ENCODE data around the gene FANCG.

Gene FANCG

GRCh38 chr9:35111001-35111933 lies 31.5 kb upstream of the FANCG start:
- TF ChIP-seq RAD21 (IDR thresholded peaks at IDR 0.05; ENCODE audit: low read depth) (no peak), NFIC (IDR thresholded peaks at IDR 0.05) (no peak), TCF12 (IDR thresholded peaks at IDR 0.05; ENCODE audit: low read depth) (peak; percentile 11; the same call in 1 of the 2 replicates), YY1 (IDR thresholded peaks at IDR 0.05; ENCODE audit: low read depth) (peak; percentile 16; the same call in 1 of the 2 replicates), ZBTB7A (IDR thresholded peaks at IDR 0.05; ENCODE audit: low read depth) (peak; percentile 90), CREB1 (IDR thresholded peaks at IDR 0.05; ENCODE audit: low read depth) (0 out of 2 replicates have a peak, but pooled peaks have one; percentile 30)
- TF ChIP-seq, protein P1, sequence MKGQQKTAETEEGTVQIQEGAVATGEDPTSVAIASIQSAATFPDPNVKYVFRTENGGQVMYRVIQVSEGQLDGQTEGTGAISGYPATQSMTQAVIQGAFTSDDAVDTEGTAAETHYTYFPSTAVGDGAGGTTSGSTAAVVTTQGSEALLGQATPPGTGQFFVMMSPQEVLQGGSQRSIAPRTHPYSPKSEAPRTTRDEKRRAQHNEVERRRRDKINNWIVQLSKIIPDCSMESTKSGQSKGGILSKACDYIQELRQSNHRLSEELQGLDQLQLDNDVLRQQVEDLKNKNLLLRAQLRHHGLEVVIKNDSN (IDR thresholded peaks at IDR 0.05), result peak; percentile 6; the same call in 1 of the 2 replicates

GRCh38 chr9:35110327-35110761 lies 30.6 kb upstream of the FANCG start:
- TF ChIP-seq FOXM1 (IDR thresholded peaks at IDR 0.05; ENCODE audit: borderline replicate concordance, low read depth), result no peak
- TF ChIP-seq, protein P2, sequence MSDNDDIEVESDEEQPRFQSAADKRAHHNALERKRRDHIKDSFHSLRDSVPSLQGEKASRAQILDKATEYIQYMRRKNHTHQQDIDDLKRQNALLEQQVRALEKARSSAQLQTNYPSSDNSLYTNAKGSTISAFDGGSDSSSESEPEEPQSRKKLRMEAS (IDR thresholded peaks at IDR 0.05), result no peak
- no peak for TF ChIP-seq CREB1 (IDR thresholded peaks at IDR 0.05; ENCODE audit: low read depth)
- TF ChIP-seq TAF1 (IDR thresholded peaks at IDR 0.05; ENCODE audit: low read depth), result no peak
- 0 out of 2 replicates have a peak, but pooled peaks have one; percentile 24 for TF ChIP-seq TEAD4 (IDR thresholded peaks at IDR 0.05)

- TF ChIP-seq YY1 (IDR thresholded peaks at IDR 0.05; ENCODE audit: low read depth) (no peak), NFIC (IDR thresholded peaks at IDR 0.05) (no peak), RAD21 (IDR thresholded peaks at IDR 0.05; ENCODE audit: low read depth) (no peak), CREB1 (IDR thresholded peaks at IDR 0.05; ENCODE audit: low read depth) (no peak), TAF1 (IDR thresholded peaks at IDR 0.05; ENCODE audit: low read depth) (no peak), TCF12 (IDR thresholded peaks at IDR 0.05; ENCODE audit: low read depth) (no peak), REST (IDR thresholded peaks at IDR 0.05; ENCODE audit: low read depth) (no peak), TEAD4 (IDR thresholded peaks at IDR 0.05) (no peak), ZBTB7A (IDR thresholded peaks at IDR 0.05; ENCODE audit: low read depth) (no peak), EP300 (IDR thresholded peaks at IDR 0.05; ENCODE audit: borderline replicate concordance) (no peak)
Observed at GRCh38 chr9:35108946-35109575, 29.3 kb upstream of the FANCG start.

DNA sequence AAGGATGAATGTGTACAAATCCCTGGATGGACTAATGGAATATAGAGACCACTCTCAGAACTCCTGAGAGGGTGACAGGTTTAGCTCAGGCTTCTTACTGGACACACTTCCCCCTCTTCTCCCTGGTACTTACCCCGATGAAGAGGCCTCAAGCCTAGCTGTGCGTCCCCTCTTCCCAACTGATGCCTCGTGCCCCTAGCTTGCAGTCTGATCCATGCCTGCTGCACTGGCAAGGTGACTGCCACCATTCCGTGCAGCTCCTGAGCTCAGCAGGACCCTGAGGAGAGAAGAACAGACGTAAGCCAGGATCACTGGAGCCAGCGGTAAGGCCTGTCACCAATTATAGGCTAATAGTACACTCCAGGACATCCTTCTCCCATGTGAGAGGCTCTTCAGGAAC lies 28.7 kb upstream of the FANCG start:
- TF ChIP-seq REST (IDR thresholded peaks at IDR 0.05; ENCODE audit: low read depth), result no peak
- TF ChIP-seq CREB1 (IDR thresholded peaks at IDR 0.05; ENCODE audit: low read depth), result no peak
- TF ChIP-seq YY1 (IDR thresholded peaks at IDR 0.05; ENCODE audit: low read depth), result no peak
- TF ChIP-seq, protein P1 (IDR thresholded peaks at IDR 0.05), result no peak
- TF ChIP-seq TCF12 (IDR thresholded peaks at IDR 0.05; ENCODE audit: low read depth), result no peak
- TF ChIP-seq EGR1 (IDR thresholded peaks at IDR 0.05), result no peak
- no peak for TF ChIP-seq NFIC (IDR thresholded peaks at IDR 0.05)
- TF ChIP-seq TAF1 (IDR thresholded peaks at IDR 0.05; ENCODE audit: low read depth), result no peak
- TF ChIP-seq ZBTB7A (IDR thresholded peaks at IDR 0.05; ENCODE audit: low read depth), result no peak
- TF ChIP-seq TEAD4 (IDR thresholded peaks at IDR 0.05), result no peak
- TF ChIP-seq, protein P2 (IDR thresholded peaks at IDR 0.05), result no peak
- no peak for TF ChIP-seq FOXM1 (IDR thresholded peaks at IDR 0.05; ENCODE audit: borderline replicate concordance, low read depth)
- no peak for TF ChIP-seq EP300 (IDR thresholded peaks at IDR 0.05; ENCODE audit: borderline replicate concordance)
- no peak for TF ChIP-seq CEBPB (IDR thresholded peaks at IDR 0.05)
- TF ChIP-seq RAD21 (IDR thresholded peaks at IDR 0.05; ENCODE audit: low read depth), result no peak
